ENCODE results near the gene RPL35A.
A peak's percentile ranks its signal among the peaks of the same experiment; 100 is the strongest.
"Not testable (repeated sequence)": the region's sequence is repeated elsewhere in the genome, so short reads cannot be mapped to it uniquely, and the experiment has no call there.

Gene RPL35A

GRCh38 chr3:197949778-197950676, at the start of gene RPL35A:
TSS of gene RPL35A (plus strand) at chr3:197950190. CDS start at chr3:197950968, 778 bp downstream.
- DNase-seq, result peak; percentile 81 to 94

- no peak for DNase-seq
These were observed 48.4 kb upstream of the RPL35A start for GRCh38 chr3:197901626-197902025.

- DNase-seq, result peak; percentile 74 to 77
These were observed 43.8 kb upstream of the RPL35A start for GRCh38 chr3:197906023-197906849.

GRCh38 chr3:197906850-197907187, 43.2 kb upstream of the RPL35A start:
- no peak for DNase-seq

GRCh38 chr3:197907196-197907595, 42.8 kb upstream of the RPL35A start:
- no peak for DNase-seq

- not testable (repeated sequence) for DNase-seq
These were observed 41.4 kb upstream of the RPL35A start for GRCh38 chr3:197908550-197908949.

GRCh38 chr3:197908957-197909701, 40.9 kb upstream of the RPL35A start:
- DNase-seq, result no peak

- DNase-seq, result peak in 1 of 2 donors; percentile 17
These were observed 37.1 kb upstream of the RPL35A start for GRCh38 chr3:197912741-197913476.

- DNase-seq, result no peak
These were observed 36.2 kb upstream of the RPL35A start for GRCh38 chr3:197913641-197914380.

GRCh38 chr3:197921429-197922275, 28.3 kb upstream of the RPL35A start:
- not testable (repeated sequence) for DNase-seq

- DNase-seq, result no peak
These were observed 23.6 kb upstream of the RPL35A start for GRCh38 chr3:197926418-197926817.

GRCh38 chr3:197927578-197927977, 22.4 kb upstream of the RPL35A start:
- not testable (repeated sequence) for DNase-seq

- DNase-seq, result no peak
These were observed 13.1 kb upstream of the RPL35A start for GRCh38 chr3:197936819-197937384.

- no peak for DNase-seq
These were observed 9.1 kb upstream of the RPL35A start for GRCh38 chr3:197940745-197941384.

- no peak for DNase-seq
These were observed 6.9 kb upstream of the RPL35A start for GRCh38 chr3:197942956-197943556.

GRCh38 chr3:197949191-197949777, 706 bp upstream of the RPL35A start:
- no peak for DNase-seq

- no peak for DNase-seq
These were observed 679 bp downstream of the RPL35A start for GRCh38 chr3:197950677-197951061.

- no peak for DNase-seq
These were observed 1.5 kb downstream of the RPL35A start for GRCh38 chr3:197951392-197951990.

Data from hippocampal formation (tissue), 2 donors.